GM19452 (cell line): Measurements from ENCODE around the gene DRD2.

Experiments
- ATAC-seq: cut with Tn5 transposase; IDR thresholded peaks from one replicate; pipeline ENCODE4 v1.9.1; 2021; ENCODE audit not compliant: unreplicated experiment

DRD2 gene

DNA sequence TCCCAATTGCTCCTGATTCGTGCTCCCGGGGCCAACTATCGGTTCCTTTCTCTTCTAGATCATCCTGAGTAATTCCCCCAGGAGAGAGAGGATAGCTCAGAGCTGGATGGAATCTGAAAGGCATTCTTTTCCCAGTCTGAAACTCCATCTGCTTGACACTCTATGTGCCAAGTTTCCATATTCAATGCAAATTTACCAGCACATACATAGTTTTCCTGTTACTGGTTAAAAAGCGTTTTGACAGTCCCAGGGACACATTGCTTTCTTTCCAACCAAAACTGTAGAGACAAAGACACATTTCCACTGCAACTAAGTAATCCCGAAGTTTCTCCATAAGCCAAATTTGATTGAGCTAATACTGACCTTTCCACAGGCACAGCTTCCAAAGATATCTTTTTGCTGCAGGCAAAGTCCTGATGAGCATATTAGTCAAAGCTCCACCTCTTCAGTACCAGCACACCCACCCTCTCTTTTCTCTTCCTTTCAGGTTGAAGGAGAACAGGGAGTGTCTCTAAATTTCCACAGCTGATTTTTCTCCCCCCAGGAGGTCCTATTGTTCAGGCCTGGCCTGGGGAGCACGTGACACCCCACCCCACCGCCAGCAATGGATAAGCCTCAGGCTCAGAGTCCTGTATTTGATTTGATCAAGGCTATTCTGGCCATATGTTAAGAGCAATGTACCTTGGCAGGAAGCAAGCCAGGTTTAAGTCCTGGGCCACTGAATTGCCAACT, 97.4 kb downstream of the DRD2 start:
- no peak for ATAC-seq

- ATAC-seq: no peak
Observed at GRCh38 chr11:113376156-113376555, 99.0 kb downstream of the DRD2 start.

GRCh38 chr11:113375402-113375801, 99.8 kb downstream of the DRD2 start:
- no peak for ATAC-seq

DNA sequence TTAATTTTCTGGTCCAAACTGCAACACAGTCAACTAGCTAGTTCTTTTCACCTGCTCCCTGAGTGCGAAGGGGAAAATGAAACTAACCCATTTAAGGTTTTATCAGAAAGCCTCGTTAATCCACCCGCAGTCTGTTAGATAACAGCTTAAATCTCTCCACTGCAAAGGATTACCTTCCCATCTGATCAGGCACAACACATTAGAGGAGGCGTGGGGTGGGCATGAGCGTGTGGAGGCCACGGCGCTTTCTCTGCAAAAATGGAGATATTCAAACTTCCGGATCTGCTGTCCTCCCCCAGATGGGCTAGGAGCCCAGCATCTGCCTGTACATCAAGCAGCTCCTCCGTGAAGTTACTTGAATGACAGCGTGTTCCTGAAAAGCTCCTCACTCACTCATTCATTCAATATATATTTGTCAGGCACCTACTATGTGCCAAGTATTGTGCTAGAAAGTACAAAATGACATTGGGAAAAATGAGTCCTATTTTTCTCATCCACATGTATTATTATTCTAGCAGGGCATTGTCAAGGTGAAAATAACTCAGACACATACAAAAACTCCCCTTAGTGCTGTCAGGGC, 101.1 kb downstream of the DRD2 start:
- ATAC-seq: no peak

GRCh38 chr11:113373306-113373705, 101.9 kb downstream of the DRD2 start:
- ATAC-seq: no peak

GRCh38 chr11:113372309-113372708, 102.9 kb downstream of the DRD2 start:
- no peak for ATAC-seq

DNA sequence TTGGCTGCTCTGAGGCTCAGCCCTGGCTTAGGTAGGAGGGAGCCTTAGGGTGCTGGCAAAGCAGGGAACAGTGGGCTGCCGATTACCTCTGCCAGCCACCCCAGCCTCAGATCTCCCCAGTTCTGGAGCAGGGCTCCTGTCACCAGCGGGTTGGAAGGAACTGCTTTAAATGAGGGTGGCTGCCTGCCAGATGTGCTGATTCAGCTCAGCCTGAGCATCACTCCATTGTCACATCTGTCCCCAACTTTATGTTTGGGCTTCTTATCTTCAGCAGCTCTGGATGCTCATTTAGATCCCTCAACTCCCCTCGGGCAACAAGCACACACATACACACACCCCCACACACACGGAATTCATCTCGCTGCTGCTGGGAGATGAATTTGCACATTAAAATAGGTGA, 104.6 kb downstream of the DRD2 start:
- ATAC-seq: no peak

DNA sequence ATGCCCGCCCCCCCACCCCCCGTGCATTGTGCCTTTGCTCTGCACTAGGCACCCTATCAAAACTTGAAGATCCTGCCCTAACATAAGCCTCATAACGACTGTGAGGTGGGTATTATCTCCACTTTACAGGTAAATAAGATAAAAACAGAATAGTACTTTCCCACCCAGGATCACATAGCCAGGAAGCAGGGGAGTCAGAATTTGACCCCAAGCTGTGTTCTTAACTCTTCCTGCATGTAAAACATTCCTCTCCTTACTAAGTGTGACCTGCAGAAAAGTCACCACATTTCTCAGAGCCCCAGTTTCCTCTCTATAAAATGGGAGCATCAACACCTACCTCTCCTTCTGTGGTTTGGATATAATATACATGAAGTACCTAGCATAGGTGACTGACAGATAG, 105.8 kb downstream of the DRD2 start:
- no peak for ATAC-seq

- ATAC-seq: no peak
Observed at GRCh38 chr11:113365895-113366294, 109.3 kb downstream of the DRD2 start.

DNA sequence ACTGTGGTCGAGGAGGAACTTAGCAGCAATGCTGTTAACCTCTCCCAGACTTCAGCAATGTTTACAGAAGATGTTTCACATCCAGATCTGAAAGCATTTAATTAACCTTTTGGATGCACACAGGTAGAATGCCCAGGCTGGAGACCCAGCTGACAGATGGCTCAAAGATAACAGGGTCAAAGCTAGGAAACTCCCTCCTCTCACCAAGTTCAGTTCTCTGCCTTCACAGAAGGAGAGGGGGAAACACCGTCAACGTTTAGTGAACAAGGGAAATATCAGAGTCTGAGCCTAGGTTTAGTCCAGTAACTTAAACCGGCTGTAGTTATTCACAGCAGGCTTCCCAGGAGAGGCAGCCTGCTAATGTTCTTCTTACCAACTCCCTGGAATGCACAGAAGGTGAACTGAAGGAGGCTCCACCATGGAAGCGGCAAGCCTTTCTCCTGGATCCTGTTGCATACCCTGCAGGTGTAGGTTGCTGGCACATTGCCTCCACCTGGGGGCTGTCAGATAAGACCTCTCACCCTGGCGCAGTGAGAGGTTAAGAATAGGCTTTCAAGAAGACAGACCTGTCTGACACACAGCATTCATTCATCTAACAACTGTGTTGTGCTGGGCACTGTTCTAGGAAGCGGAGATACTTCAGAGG, 111.1 kb downstream of the DRD2 start:
- ATAC-seq: no peak

GRCh38 chr11:113363406-113363805, 111.8 kb downstream of the DRD2 start:
- ATAC-seq: no peak
